Activated effector memory CD4-positive, alpha-beta T cell treated with Interleukin-2 at 50 U/mL for 16 hours (primary cell): ENCODE data around the gene CDC42BPA.
"Not testable (repeated sequence)": the region's sequence is repeated elsewhere in the genome, so short reads cannot be mapped to it uniquely, and the experiment has no call there.

Source experiments
- DNase-seq: peaks from one replicate; pipeline ENCODE4 v3.0.0-alpha.2; 2020

CDC42BPA gene

DNA sequence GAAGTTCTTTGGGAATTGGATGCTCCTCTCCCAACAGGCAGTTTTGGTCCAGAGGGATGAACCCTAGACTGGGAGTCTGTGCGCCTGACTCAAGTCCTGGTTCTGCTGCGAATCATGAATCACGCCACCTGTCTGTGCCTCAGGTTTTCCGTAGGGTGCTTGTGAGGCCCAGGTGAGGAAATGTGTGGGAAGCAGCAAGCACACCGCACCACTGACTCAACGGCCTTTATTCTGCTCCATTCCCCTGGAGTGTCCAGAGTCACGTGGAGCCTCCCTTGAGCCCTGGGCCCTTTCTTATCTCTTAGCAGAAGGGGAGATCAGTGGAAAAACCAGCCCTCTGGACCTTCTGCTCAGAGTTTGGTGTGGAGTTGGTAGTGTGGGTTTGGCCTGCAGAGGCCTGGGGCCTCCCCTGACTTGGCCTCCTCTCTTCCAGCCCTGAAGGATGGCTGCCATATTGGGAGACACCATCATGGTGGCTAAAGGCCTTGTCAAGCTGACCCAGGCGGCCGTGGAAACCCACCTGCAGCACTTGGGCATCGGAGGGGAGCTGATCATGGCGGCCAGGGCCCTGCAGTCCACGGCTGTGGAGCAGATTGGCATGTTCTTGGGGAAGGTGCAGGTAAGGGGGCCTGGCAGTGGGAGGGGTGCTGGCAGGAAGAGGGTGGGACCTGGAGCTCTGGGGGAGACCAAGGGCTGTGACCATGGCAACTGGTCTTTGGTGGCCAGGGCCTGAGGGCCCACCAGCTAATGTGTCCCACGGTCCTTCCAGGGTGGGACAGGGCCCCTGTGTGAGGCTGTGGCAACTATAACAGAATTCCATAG is 357.1 kb downstream of the CDC42BPA start:
- DNase-seq: no peak

DNA sequence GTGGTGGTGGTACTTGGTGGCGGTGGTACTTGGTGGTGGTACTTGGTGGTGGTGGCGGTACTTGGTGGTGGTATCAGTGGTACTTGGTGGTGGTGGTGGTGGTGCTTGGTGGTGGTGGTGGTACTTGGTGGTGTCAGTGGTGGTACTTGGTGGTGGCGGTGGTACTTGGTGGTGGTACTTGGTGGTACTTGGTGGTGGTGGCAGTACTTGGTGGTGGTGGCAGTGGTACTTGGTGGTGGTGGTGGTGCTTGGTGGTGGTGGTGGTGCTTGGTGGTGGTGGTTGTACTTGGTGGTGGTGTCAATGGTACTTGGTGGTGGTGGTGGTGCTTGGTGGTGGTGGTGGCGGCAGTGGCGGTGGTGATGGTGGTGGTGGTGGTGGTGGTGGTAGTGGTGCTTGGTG is 358.0 kb downstream of the CDC42BPA start:
- DNase-seq: no peak

DNA sequence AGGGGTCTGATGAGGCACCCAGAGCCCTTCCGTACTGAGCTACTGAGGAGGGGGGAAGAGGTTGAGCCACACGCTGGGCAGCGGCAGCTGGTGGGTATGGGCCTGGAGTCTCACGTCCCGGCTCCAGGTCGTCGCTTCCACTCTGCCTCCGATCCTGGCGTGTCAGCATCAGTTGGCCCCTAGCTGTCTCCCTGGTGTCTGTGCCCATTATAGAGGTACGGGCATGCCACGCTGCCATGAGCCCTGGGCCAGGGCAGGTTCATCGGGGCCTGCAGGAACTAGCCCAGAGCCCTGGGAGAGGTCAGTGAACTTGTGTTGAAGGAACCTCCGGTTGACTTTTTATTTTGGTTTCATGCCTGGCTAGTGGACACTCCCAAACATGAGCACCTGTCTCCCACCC is 360.0 kb downstream of the CDC42BPA start:
- DNase-seq: no peak

DNA sequence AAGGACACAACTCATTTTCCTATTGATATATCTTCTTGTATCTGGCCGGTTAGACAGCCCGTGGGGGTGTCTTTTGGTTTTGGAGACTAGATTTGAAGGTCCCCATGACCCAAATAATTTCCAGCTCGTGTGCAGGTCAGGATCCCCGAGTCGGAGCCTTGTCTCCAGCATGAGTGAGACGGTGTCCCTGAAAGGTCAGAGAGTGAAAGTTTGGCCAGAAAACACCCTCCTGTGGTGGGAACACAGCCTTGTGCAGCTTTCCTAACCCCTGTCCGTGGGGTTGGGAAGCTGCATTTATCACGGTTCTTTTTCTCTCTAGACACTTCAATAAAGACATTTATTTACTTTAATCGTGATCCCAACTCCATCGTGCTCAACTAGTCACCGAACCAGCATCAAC is 360.6 kb downstream of the CDC42BPA start:
- DNase-seq: no peak

DNA sequence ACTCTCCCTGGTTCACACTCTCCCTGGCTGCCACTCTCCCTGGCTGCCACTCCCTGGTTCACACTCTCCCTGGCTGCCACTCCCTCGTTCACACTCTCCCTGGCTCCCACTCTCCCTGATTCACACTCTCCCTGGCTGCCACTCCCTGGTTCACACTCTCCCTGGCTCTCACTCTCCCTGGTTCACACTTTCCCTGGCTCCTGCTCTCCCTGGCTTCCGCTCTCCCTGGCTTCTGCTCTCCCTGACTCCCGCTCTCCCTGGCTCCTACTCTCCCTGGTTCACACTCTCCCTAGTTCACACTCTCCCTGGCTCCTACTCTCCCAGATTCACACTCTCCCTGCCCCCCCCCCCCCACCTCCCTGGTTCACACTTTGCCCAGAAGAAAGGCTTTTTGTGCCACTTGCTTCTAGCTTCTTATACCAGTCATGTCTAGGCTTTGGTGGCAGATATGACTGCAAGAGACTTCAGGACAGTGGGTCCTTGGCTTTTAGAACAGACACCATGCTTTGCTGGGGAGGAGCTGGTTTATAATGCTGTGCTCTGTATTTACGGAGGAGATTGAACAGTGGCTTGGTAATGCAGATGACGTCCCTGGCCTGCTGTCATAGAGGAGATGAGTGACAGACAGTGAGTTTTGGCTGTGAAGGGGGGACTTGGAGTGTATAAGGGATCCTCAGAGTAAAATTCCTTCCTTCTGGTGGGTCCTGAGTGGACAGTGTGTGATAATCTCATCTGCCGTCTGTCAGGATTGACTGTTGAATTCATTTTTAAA is 361.2 kb downstream of the CDC42BPA start:
- no peak for DNase-seq

DNA sequence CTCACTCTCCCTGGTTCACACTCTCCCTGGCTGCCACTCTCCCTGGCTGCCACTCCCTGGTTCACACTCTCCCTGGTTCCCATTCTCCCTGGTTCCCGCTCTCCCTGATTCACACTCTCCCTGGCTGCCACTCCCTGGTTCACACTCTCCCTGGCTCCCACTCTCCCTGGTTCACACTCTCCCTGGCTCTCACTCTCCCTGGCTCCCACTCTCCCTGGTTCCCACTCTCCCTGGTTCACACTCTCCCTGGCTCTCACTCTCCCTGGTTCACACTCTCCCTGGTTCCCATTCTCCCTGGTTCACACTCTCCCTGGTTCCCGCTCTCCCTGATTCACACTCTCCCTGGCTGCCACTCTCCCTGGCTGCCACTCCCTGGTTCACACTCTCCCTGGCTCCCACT is 362.4 kb downstream of the CDC42BPA start:
- not testable (repeated sequence) for DNase-seq

DNA sequence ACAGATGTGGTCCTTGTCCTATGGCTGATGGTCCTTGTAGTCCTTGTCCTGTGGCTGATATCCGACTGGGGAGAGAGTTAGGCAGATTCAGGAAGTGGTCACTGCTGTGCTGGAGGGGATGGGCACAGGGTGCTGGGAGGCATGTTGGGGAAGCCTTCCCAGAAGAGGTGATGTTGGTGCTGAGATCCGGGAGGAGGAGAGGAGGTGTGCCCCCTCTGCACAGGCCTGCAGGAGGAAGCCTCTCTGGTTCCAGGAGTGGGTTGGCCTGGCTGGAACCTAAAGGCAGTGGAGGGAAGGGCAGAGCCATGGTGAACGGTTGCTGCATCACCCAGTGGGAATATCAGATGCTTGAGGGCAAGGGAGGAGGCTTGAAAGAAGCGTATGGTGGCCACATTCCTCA is 363.5 kb downstream of the CDC42BPA start:
- no peak for DNase-seq

GRCh38 chr1:226954337-226954736 is 364.0 kb downstream of the CDC42BPA start:
- no peak for DNase-seq

DNA sequence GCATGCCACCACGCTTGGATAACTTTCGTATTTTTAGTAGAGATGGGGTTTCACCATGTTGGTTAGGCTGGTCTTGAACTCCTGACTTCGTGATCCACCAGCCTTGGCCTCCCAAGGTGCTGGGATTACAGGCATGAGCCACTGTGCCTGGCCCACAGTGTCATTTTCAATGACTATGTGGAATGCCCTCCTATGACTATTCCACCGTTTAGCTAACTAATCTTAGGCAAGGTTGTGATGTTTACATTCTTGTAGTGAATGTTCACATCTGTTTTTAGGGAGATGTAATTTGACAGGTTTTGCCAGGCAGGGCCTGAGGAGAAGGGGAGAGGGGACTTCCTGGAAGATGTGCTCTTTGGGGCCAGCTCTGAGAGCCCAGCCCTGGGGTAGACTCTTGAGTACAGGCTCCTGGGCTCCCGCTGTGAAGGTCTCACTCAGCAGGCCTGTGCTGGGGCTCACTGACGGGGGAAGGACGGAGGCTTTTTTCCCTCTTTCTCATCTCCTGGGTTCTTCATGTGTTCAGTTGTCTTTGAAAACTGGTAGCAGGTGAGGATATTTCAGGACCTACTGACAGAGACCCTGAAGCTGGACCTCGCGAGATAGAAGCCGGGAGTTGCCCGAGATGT is 365.0 kb downstream of the CDC42BPA start:
- DNase-seq: no peak

GRCh38 chr1:226952118-226952441 is 366.2 kb downstream of the CDC42BPA start:
- DNase-seq: no peak

DNA sequence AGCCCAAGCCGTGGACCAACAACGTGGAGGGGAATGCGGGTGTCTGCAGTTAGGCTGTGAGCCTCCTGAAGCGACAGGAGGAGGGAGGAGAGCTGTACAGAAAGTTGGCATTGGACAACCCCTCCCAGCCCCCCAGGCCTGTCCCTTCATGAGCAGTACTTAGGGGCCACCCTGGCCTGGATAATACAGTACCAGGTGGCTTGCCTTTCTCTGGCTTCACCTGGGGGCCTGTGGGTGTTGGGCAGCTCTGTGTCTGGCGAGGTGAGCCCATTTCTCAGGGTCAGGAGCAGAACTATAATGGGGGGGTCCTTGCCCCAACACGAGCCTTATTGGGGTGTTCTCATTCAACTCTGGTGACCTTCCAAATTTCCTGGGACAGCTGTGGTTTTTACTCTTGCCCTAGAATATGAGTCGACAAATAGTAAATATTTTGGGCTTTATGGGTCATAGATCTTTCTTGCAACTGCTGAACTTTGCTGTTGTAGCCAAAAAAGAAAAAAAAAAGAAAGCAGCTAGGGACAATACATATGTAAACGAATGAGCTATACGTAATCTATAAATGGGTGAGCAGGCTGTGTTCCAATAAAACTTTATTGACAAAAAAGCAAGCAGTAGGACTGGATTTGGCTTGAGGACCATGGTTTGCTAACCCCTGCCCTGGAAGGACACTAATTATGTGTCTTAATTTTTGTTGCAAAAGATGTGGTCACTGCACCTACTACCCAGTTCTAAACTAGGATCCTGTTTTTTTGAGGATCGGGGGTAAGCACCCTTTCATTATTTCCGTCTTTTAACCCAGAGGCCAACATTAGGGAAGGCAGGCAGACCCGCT is 366.8 kb downstream of the CDC42BPA start:
- DNase-seq: no peak

GRCh38 chr1:226950871-226951270 is 367.4 kb downstream of the CDC42BPA start:
- DNase-seq: no peak

DNA sequence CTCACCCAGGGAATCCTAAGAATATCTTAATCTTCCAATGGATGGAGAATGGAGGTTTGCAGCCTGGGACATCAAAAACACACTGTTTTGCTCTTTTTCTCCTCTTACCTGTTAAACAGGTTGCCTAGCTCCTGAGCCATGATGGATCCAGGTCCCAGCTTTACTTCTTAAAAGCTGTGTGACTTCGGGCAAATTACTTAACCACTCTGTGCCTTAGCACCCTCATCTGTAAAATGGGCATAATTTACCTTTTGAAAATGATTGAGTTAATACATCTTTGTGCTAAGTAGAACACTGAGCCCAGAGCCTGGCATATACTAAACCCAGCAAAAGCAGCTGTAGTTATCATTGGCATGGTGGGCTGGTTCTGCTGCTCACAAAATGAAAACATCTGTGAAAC is 368.0 kb downstream of the CDC42BPA start:
- no peak for DNase-seq

- no peak for DNase-seq
Observed at GRCh38 chr1:226949401-226949800, 368.9 kb downstream of the CDC42BPA start.

DNA sequence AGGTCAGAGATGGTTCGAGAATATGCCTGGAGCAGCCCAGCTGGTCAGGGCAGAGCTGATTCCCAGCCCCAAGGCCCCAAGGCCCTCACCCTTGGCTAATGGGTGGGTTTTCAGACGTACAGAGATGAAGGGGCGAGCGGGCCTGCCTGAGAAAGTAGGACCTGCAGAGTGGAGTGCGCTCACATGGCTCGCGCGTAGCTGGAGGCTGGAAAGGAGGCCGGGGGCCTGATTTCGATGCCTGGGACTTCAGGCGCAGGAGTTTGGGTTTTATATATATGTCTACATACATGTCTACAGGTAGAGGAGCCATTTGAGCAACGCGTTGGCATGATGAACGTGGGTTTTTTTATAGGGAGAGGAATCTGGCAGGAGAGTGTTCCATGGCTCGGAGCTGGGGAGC is 369.3 kb downstream of the CDC42BPA start:
- DNase-seq: no peak

DNA sequence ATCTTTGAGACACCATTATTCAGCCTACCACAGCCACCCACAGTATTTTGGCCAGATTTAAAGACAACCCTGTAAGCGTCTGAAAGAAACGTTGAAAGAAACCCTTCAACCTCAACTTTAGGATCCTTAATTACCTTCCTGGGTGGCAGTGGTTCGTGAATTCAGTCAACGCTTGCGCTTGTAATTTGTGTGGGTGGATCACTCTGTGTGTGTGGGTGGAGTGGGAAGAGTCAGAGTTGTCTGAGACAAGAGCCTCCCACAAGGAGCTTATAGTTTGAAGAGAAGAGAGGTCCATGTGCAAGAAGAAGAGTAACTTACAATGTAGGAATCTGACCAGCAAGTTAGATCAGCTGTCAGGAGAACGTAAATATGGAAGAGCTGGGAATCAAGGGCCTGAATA is 369.8 kb downstream of the CDC42BPA start:
- DNase-seq: no peak

GRCh38 chr1:226948051-226948450 is 370.2 kb downstream of the CDC42BPA start:
- DNase-seq: no peak

DNA sequence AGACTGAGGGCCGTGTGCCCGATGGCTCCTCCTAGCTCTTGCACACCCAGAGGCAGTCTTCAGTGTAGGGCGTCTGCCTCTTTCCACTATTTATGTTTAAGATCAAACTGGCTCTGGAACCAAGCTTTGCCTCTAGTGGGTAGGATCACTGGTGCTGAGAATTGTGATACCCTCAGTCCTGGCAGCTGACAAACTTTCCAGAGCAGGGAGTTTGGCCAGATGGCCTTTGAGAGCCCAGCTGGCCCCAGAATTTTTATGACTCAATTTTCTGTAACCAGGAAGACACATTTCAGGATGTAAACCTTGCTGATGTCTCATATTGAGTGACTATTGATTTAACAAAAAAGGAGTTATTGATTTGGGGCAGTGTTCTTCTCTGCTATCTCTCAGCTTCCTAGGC is 371.5 kb downstream of the CDC42BPA start:
- no peak for DNase-seq

DNA sequence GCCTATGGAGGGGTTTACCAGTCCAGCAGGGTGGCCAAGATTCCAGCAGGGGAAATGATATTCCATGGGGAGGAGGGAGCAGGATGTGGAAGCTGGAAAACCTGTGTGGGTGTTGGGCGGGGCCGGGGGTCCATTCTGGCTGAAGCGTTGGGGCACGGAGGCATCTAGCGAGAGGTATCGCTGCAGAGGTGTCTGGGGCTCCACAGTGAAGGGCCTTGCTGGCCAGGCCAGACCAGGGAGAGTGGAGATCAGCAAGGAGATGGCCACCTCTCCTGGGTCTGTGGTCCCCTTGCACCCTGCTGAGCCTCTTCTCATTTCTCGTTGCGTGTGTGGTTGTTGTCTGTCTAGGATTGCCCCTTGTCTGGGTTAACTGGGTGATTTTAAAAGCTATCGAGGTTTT is 372.0 kb downstream of the CDC42BPA start:
- DNase-seq: no peak

DNA sequence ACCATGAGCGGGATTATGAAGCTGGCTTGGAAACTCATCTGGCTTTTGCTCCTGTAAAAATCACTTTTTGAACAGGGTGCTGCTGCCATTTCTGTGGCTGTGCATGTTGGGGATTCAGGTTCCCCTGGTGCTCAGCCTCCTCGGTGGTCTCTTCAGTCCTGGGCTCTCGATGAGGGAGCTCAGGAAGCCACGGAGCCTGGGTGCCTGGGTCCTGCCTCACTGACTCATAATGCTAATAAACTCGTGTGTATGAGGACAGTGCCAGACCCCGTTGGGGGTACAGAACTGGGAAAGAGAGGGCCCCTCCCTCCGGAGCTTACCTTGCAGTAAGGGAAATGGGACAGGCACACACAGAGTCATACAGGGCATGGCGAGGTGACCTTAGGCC is 372.4 kb downstream of the CDC42BPA start:
- DNase-seq: no peak

DNA sequence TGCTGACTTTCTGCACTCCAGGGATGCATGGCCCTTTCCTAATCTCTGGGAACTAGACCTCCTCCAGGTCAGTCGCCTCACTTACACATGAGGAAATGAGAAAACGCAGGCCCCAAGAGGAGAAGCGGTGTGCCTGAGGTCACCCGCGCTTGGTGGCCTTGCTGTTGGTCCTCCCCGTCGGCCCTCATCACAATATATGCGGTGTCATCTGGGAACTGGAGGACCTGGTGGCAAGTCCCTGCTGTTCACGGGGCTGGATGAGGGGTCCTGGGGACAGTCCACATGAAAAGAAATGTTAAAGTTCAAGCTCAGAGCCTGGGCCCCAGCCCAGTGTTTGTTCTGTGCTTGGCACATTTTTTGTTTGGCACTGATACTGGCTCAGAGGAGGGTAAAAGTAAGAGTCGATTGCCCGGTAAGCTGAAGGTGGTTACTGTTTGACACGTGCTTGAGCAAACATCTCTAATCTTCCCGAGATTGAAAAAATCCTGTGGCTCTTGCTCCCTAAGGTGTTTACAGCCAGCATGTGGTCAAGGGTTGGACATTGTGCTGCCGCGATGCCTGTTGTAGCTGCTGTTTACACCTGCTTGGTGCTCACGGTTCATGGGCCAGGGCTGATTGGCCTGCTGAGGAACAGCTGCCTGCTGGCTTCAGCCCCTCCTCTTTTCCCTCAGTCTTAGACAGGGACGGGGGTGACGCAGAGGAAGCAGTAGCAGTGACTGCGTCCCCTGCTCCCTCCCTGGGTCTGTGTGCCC is 373.0 kb downstream of the CDC42BPA start:
- DNase-seq: no peak

DNA sequence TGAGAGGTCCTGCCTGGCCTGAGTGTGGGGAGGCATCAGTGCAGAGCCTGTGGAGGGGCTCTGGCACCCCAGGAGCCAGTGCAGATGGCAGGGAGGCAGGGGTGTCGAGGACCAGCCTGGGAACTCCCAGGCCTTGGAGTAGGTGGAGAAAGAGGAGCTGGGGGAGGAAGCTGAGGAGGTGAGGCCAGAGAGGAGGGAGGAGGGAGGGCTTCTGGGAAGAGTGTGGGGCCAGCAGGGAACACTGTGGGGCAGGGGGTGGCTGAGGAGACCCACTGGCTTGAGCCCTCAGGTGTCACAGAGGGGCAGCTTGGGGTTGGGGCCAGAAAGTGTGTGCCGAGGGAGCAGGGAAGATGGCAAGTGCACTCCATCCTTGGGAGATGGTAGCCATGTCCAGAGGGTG is 374.4 kb downstream of the CDC42BPA start:
- no peak for DNase-seq
